ENCODE data around the gene EFNA4. TPM values are rescaled to one million over a fixed set of nuclear protein-coding genes. Genes with fewer than 3 reads are reported as not detected.

The EFNA4 gene
- total RNA-seq, 1 experiment from 2014 or later = 9.8 TPM

GRCh38 chr1:155073377-155074242 is 10.1 kb downstream of the EFNA4 start:
- POLR2A ChIA-PET = no interaction called here

GRCh38 chr1:155075535-155075934 is 12.0 kb downstream of the EFNA4 start:
- no peaks in the 10 kb centered on the region for H3K9me2 ChIP-seq (ENCODE audit: insufficient read depth)
- BruUV-seq (replicated peaks) = no TSS peak

More at GRCh38 chr1:155073377-155074242, 10.1 kb downstream of the EFNA4 start:
- no peaks in the 10 kb centered on the region for H3K9me2 ChIP-seq (ENCODE audit: insufficient read depth)
- intact Hi-C loops (cut with micrococcal nuclease) = no loop called here
- BruUV-seq (replicated peaks) = no TSS peak
- no peak overlapping the region for H3K9ac ChIP-seq (ENCODE audit: low read length)
- H3K79me2 ChIP-seq (ENCODE audit: insufficient read depth, low read length) = no peaks in the 10 kb centered on the region
- H3K27ac ChIP-seq (ENCODE audit: low read depth, low read length) = no peak overlapping the region
- peaks cover 0 to 7% of the 10 kb centered on the region in 2 experiments; a peak in 1 of 4 replicates for H3K36me3 ChIP-seq (ENCODE audit: control insufficient read depth in 1 of 2, insufficient read depth in 2 of 2, low read length in 2 of 2)
- no peaks in the 10 kb centered on the region for H3K27me3 ChIP-seq (ENCODE audit: insufficient read depth, low read length)
- CTCF ChIA-PET = no interaction called here
- H4K20me1 ChIP-seq (ENCODE audit: insufficient read depth) = no peaks in the 10 kb centered on the region
- TF ChIP-seq JUND (IDR thresholded peaks at IDR 0.05) = no peak
- no peak for TF ChIP-seq ATF3 (IDR thresholded peaks at IDR 0.05)
- no peak for TF ChIP-seq POLR2AphosphoS5 (IDR thresholded peaks at IDR 0.05; ENCODE audit: low read depth, low read length)
- TF ChIP-seq CBX3 (IDR thresholded peaks at IDR 0.05; ENCODE audit: low read depth) = no peak
- TF ChIP-seq SRF (IDR thresholded peaks at IDR 0.05; ENCODE audit: low read depth) = no peak
- TF ChIP-seq POLR2A (IDR thresholded peaks at IDR 0.05; ENCODE audit: borderline replicate concordance, extremely low read depth, insufficient read depth, insufficient read length) = no peak
- TF ChIP-seq SIN3A (IDR thresholded peaks at IDR 0.05; ENCODE audit: low read depth) = no peak
- no peaks in the 10 kb centered on the region for H3K9me3 ChIP-seq (ENCODE audit: control insufficient read depth in 1 of 2, insufficient read depth in 1 of 2, low read depth in 1 of 2, low read length in 2 of 2)
- H3K4me1 ChIP-seq (ENCODE audit: control insufficient read depth in 1 of 2, insufficient read depth in 2 of 2, low read length in 2 of 2) = peaks cover 20 to 36% of the 10 kb centered on the region in 2 experiments
- H3K4me2 ChIP-seq (ENCODE audit: low read length) = no peak overlapping the region
- no peak for DNase-seq (ENCODE audit: low read depth, low spot score)
- H2AFZ ChIP-seq (ENCODE audit: low read depth, low read length, poor library complexity, severe bottlenecking) = no peak overlapping the region
- no peak overlapping the region for H3K4me3 ChIP-seq (replicated peaks in 1 of 2; ENCODE audit: low read depth in 1 of 2, low read length in 2 of 2)
- no peak for ATAC-seq
- RAD21 ChIA-PET (ENCODE audit: low non-redundant PET in 1 of 2, low total read pairs in 2 of 2, uncharacterized antibody in 2 of 2, unreplicated experiment in 2 of 2) = interaction anchor here in 1 of 2 experiments (0.5 kb wide), 1 partner anchor 171 kb away, joined by 3 read pairs; no protein-coding TSS in a partner anchor

More at GRCh38 chr1:155075535-155075934, 12.0 kb downstream of the EFNA4 start:
- no peak overlapping the region for H3K4me2 ChIP-seq (ENCODE audit: low read length)
- no peak overlapping the region for H3K9ac ChIP-seq (ENCODE audit: low read length)
- H4K20me1 ChIP-seq (ENCODE audit: insufficient read depth) = no peaks in the 10 kb centered on the region
- POLR2A ChIA-PET = interaction anchor here (0.9 kb wide), 1 partner anchor 92 kb away, joined by 3 read pairs; no protein-coding TSS in a partner anchor
- intact Hi-C loops (cut with micrococcal nuclease) = no loop called here
- H3K36me3 ChIP-seq (ENCODE audit: control insufficient read depth in 1 of 2, insufficient read depth in 2 of 2, low read length in 2 of 2) = no peaks in the 10 kb centered on the region
- H3K4me1 ChIP-seq (ENCODE audit: control insufficient read depth in 1 of 2, insufficient read depth in 2 of 2, low read length in 2 of 2) = peaks cover 15 to 40% of the 10 kb centered on the region in 2 experiments
- no peak for DNase-seq (ENCODE audit: low read depth, low spot score)
- TF ChIP-seq ZBTB33 (IDR thresholded peaks at IDR 0.05; ENCODE audit: extremely low read depth, insufficient replicate concordance, low read length) = no peak
- TF ChIP-seq CEBPB (IDR thresholded peaks at IDR 0.05; ENCODE audit: low read depth) = no peak
- no peak for TF ChIP-seq ZNF274 (IDR thresholded peaks at IDR 0.05; ENCODE audit: low read depth, low read length)
- TF ChIP-seq EZH2phosphoT487 (IDR thresholded peaks at IDR 0.05; ENCODE audit: borderline replicate concordance) = no peak
- TF ChIP-seq SIN3A (IDR thresholded peaks at IDR 0.05; ENCODE audit: low read depth) = no peak
- TF ChIP-seq RAD21 (IDR thresholded peaks at IDR 0.05; ENCODE audit: low read depth) = no peak
- TF ChIP-seq FOSL1 (IDR thresholded peaks at IDR 0.05; ENCODE audit: low read depth) = no peak
- H3K27me3 ChIP-seq (ENCODE audit: insufficient read depth, low read length) = no peaks in the 10 kb centered on the region
- no peaks in the 10 kb centered on the region for H3K9me3 ChIP-seq (ENCODE audit: control insufficient read depth in 1 of 2, insufficient read depth in 1 of 2, low read depth in 1 of 2, low read length in 2 of 2)
- no peak overlapping the region for H3K4me3 ChIP-seq (replicated peaks in 1 of 2; ENCODE audit: low read depth in 1 of 2, low read length in 2 of 2)
- no peaks in the 10 kb centered on the region for H3K79me2 ChIP-seq (ENCODE audit: insufficient read depth, low read length)
- CTCF ChIA-PET = interaction anchor here (1.0 to 1.7 kb wide), 4 partner anchors 9 to 98 kb away, joined by 3 to 5 read pairs (median 4); partner anchors contain the start of genes EFNA4 and KRTCAP2
- no peak for ATAC-seq
- no peak overlapping the region for H3K27ac ChIP-seq (ENCODE audit: low read depth, low read length)
- RAD21 ChIA-PET (ENCODE audit: low non-redundant PET in 1 of 2, low total read pairs in 2 of 2, uncharacterized antibody in 2 of 2, unreplicated experiment in 2 of 2) = no interaction called here
- H2AFZ ChIP-seq (ENCODE audit: low read depth, low read length, poor library complexity, severe bottlenecking) = no peak overlapping the region
